GM12873 (cell line): ENCODE data around the gene SH3RF3.

ENCODE experiments used
- CTCF ChIP-seq: IDR thresholded peaks from 2 replicates; pipeline ENCODE4 v1.5.1; 2012; ENCODE audit warnings: low read depth, mild to moderate bottlenecking, moderate library complexity, low read length, control low read depth; ENCODE audit not compliant: insufficient read depth; ENCODE audit errors: missing control alignments

SH3RF3 gene

GRCh38 chr2:109217362-109218086 lies 88.5 kb downstream of the SH3RF3 start:
- no peak for TF ChIP-seq CTCF

GRCh38 chr2:109218087-109218791 lies 89.2 kb downstream of the SH3RF3 start:
- no peak for TF ChIP-seq CTCF

- no peak for TF ChIP-seq CTCF
These were observed 89.8 kb downstream of the SH3RF3 start for GRCh38 chr2:109218792-109219126.

GRCh38 chr2:109220860-109221259 lies 91.9 kb downstream of the SH3RF3 start:
- no peak for TF ChIP-seq CTCF

- TF ChIP-seq CTCF: no peak
These were observed 93.4 kb downstream of the SH3RF3 start for GRCh38 chr2:109222422-109222821.

- TF ChIP-seq CTCF: no peak
These were observed 93.9 kb downstream of the SH3RF3 start for GRCh38 chr2:109222825-109223471.

GRCh38 chr2:109223490-109223889 lies 94.5 kb downstream of the SH3RF3 start:
- TF ChIP-seq CTCF: no peak
